ENCODE data around the gene NHS.
"Not testable (repeated sequence)": the region's sequence is repeated elsewhere in the genome, so short reads cannot be mapped to it uniquely, and the experiment has no call there.

NHS gene

GRCh38 chrX:17553961-17554482, 179.0 kb downstream of the NHS start:
- no peak for DNase-seq

GRCh38 chrX:17554914-17555313, 179.9 kb downstream of the NHS start:
- DNase-seq = no peak

GRCh38 chrX:17555846-17556245, 180.8 kb downstream of the NHS start:
- DNase-seq = no peak

- no peak for DNase-seq
These were observed 184.9 kb downstream of the NHS start for GRCh38 chrX:17559728-17560379.

GRCh38 chrX:17560385-17560784, 185.4 kb downstream of the NHS start:
- DNase-seq = no peak

GRCh38 chrX:17563076-17563475, 188.1 kb downstream of the NHS start:
- DNase-seq = no peak

GRCh38 chrX:17563515-17563914, 188.5 kb downstream of the NHS start:
- DNase-seq = no peak

GRCh38 chrX:17564689-17565409, 189.8 kb downstream of the NHS start:
- DNase-seq = no peak

- no peak for DNase-seq
These were observed 191.7 kb downstream of the NHS start for GRCh38 chrX:17566740-17567139.

- no peak for DNase-seq
These were observed 192.2 kb downstream of the NHS start for GRCh38 chrX:17567187-17567586.

- no peak for DNase-seq
These were observed 192.8 kb downstream of the NHS start for GRCh38 chrX:17567821-17568220.

GRCh38 chrX:17568804-17569203, 193.8 kb downstream of the NHS start:
- not testable (repeated sequence) for DNase-seq

GRCh38 chrX:17579026-17579425, 204.0 kb downstream of the NHS start:
- no peak for DNase-seq

- DNase-seq = no peak
These were observed 205.6 kb downstream of the NHS start for GRCh38 chrX:17580539-17581152.

GRCh38 chrX:17581641-17582040, 206.6 kb downstream of the NHS start:
- no peak for DNase-seq

GRCh38 chrX:17584248-17584681, 209.3 kb downstream of the NHS start:
- no peak for DNase-seq

- DNase-seq = no peak
These were observed 210.0 kb downstream of the NHS start for GRCh38 chrX:17585006-17585405.

GRCh38 chrX:17587366-17587765, 212.4 kb downstream of the NHS start:
- no peak for DNase-seq

GRCh38 chrX:17588303-17588702, 213.3 kb downstream of the NHS start:
- no peak for DNase-seq

GRCh38 chrX:17590892-17591740, 216.1 kb downstream of the NHS start:
- peak; percentile 8 for DNase-seq

- no peak for DNase-seq
These were observed 216.7 kb downstream of the NHS start for GRCh38 chrX:17591741-17592110.

- DNase-seq = no peak
These were observed 217.1 kb downstream of the NHS start for GRCh38 chrX:17592117-17592516.

GRCh38 chrX:17594693-17595092, 219.7 kb downstream of the NHS start:
- DNase-seq = no peak
